H1 (cell line): ENCODE results near the gene ZC2HC1C. TPM values are rescaled to one million over a fixed set of nuclear protein-coding genes. Genes with fewer than 3 reads are reported as not detected.

ENCODE experiments used
- CTCF ChIA-PET: fragments of 300-600 bp; sonication (Branson Sonifier 250); formaldehyde crosslinking; loops from one replicate; lab custom pipeline; 2021; ENCODE audit not compliant: partially characterized antibody; lab: Charles Lee
- POLR2A ChIA-PET: fragments of 300-600 bp; sonication (Branson Sonifier 250); formaldehyde crosslinking; loops from one replicate; lab custom pipeline; 2021; ENCODE audit warnings: inconsistent platforms; ENCODE audit not compliant: partially characterized antibody; lab: Charles Lee
- DNase-seq, 2 experiments: peaks; one replicate each; pipeline versions ENCODE4 v3.0.0 to v3.0.0-alpha.2; 2010 to 2022; ENCODE audit warnings: low spot score in 2 of 2, low read depth in 1 of 2, mixed read lengths in 1 of 2
- FAIRE-seq: peaks from 2 replicates; lab custom pipeline; 2011; peaks lifted over from hg19 to GRCh38; lab: Jason Lieb, UNC
- H2AFZ ChIP-seq: 2 replicates; pipeline ENCODE4 v1.8.1; 2012; ENCODE audit warnings: low read length, inconsistent platforms
- H2AK5ac ChIP-seq: 2 replicates; pipeline ENCODE4 v1.6.1; 2013; ENCODE audit warnings: low read depth, low read length
- H2BK120ac ChIP-seq: replicated peaks from 2 replicates; pipeline ENCODE3; 2013; ENCODE audit warnings: low read depth, low read length, inconsistent platforms
- H2BK12ac ChIP-seq: 2 replicates; pipeline ENCODE4 v1.6.1; 2013; ENCODE audit warnings: low read depth, low read length
- H2BK15ac ChIP-seq: 2 replicates; pipeline ENCODE4 v1.6.1; 2013; ENCODE audit warnings: low read length
- H2BK20ac ChIP-seq: 2 replicates; pipeline ENCODE4 v1.6.1; 2013; ENCODE audit warnings: low read length
- H2BK5ac ChIP-seq: 2 replicates; pipeline ENCODE4 v1.6.1; 2013; ENCODE audit warnings: low read depth, low read length
- H3K14ac ChIP-seq: 2 replicates; pipeline ENCODE4 v1.6.1; 2013; ENCODE audit warnings: inconsistent platforms; ENCODE audit not compliant: insufficient read length
- H3K18ac ChIP-seq: 2 replicates; pipeline ENCODE4 v1.6.1; 2013; ENCODE audit warnings: low read length; ENCODE audit errors: extremely low read depth
- H3K23ac ChIP-seq: 2 replicates; pipeline ENCODE4 v1.6.1; 2013; ENCODE audit warnings: inconsistent platforms; ENCODE audit not compliant: insufficient read length
- H3K23me2 ChIP-seq: 2 replicates; pipeline ENCODE4 v1.6.1; 2013; ENCODE audit warnings: low read depth, low read length
- H3K27ac ChIP-seq: 2 replicates; pipeline ENCODE4 v1.6.1; 2011; ENCODE audit warnings: low read depth, low read length, inconsistent platforms
- H3K27me3 ChIP-seq, 4 experiments: replicated peaks in 1 of 4; 1 replicate in 1 of 4; 2 replicates in 3 of 4; pipeline versions ENCODE4 v1.6.1 to v1.8.1; 2011 to 2013; ENCODE audit warnings: low read length in 3 of 4, mild to moderate bottlenecking in 3 of 4, inconsistent platforms in 2 of 4, mixed read lengths in 2 of 4, moderate library complexity in 1 of 4; ENCODE audit not compliant: control insufficient read depth in 3 of 4, insufficient read depth in 3 of 4; ENCODE audit errors: extremely low read depth in 1 of 4
- H3K36me3 ChIP-seq, 4 experiments: 2 replicates each; pipeline versions ENCODE4 v1.6.1 to v1.8.1; 2011 to 2013; ENCODE audit warnings: mild to moderate bottlenecking in 4 of 4, low read length in 3 of 4, moderate library complexity in 2 of 4, control low read depth in 1 of 4, inconsistent platforms in 1 of 4; ENCODE audit not compliant: insufficient read depth in 4 of 4, control insufficient read depth in 2 of 4
- H3K4ac ChIP-seq: replicated peaks from 2 replicates; pipeline ENCODE3; 2013; ENCODE audit warnings: low read length, low read depth, mixed read lengths, inconsistent platforms; ENCODE audit not compliant: insufficient read length
- H3K4me1 ChIP-seq, 4 experiments: replicated peaks in 1 of 4; 1 replicate in 1 of 4; 2 replicates in 3 of 4; pipeline versions ENCODE4 v1.6.1 to v1.8.1; 2011 to 2013; ENCODE audit warnings: low read length in 3 of 4, inconsistent platforms in 2 of 4, mixed read lengths in 1 of 4; ENCODE audit not compliant: insufficient read depth in 4 of 4, control insufficient read depth in 3 of 4
- H3K4me2 ChIP-seq, 2 experiments: 2 replicates each; pipeline versions ENCODE4 v1.6.1 to v1.8.1; 2011 to 2013; ENCODE audit warnings: low read depth in 2 of 2, low read length in 2 of 2, control low read depth in 1 of 2, inconsistent platforms in 1 of 2, mild to moderate bottlenecking in 1 of 2; ENCODE audit not compliant: insufficient read depth in 1 of 2
- H3K4me3 ChIP-seq, 4 experiments: fragments of 200-600, 300-600 bp in 1 of 4; sonication (generic), shearing (Covaris generic), sonication (Bioruptor Twin) in 1 of 4; 2 replicates each; pipeline versions ENCODE4 v1.5.1 to v1.8.1; 2011 to 2016; ENCODE audit warnings: low read length in 4 of 4, low read depth in 3 of 4, control low read depth in 2 of 4, inconsistent platforms in 2 of 4, mild to moderate bottlenecking in 2 of 4, mixed read lengths in 1 of 4, moderate library complexity in 1 of 4; ENCODE audit not compliant: insufficient read depth in 2 of 4; ENCODE audit errors: extremely low read depth in 1 of 4
- H3K56ac ChIP-seq: replicated peaks from 2 replicates; pipeline ENCODE3; 2013; ENCODE audit warnings: low read depth, mild to moderate bottlenecking, mixed read lengths, low read length, inconsistent platforms; ENCODE audit not compliant: insufficient read length
- H3K79me1 ChIP-seq: 2 replicates; pipeline ENCODE4 v1.6.1; 2013; ENCODE audit warnings: low read depth, low read length, control low read depth
- H3K79me2 ChIP-seq, 2 experiments: 2 replicates each; pipeline versions ENCODE4 v1.6.1 to v1.8.1; 2012 to 2013; ENCODE audit warnings: low read length in 2 of 2, mild to moderate bottlenecking in 2 of 2, inconsistent platforms in 1 of 2; ENCODE audit not compliant: insufficient read depth in 2 of 2, control insufficient read depth in 1 of 2
- H3K9ac ChIP-seq, 4 experiments: replicated peaks in 1 of 4; 1 replicate in 1 of 4; 2 replicates in 3 of 4; pipeline versions ENCODE4 v1.6.1 to v1.8.1; 2011 to 2013; ENCODE audit warnings: low read depth in 3 of 4, low read length in 3 of 4, control low read depth in 2 of 4, mild to moderate bottlenecking in 2 of 4, moderate library complexity in 2 of 4, inconsistent platforms in 1 of 4; ENCODE audit errors: extremely low read depth in 1 of 4
- H3K9me3 ChIP-seq, 2 experiments: 2 replicates each; pipeline versions ENCODE4 v1.6.1 to v1.8.1; 2012 to 2013; ENCODE audit warnings: mild to moderate bottlenecking in 2 of 2, moderate library complexity in 2 of 2, control low read depth in 1 of 2, inconsistent platforms in 1 of 2, low read depth in 1 of 2, low read length in 1 of 2, mixed read lengths in 1 of 2; ENCODE audit not compliant: insufficient read depth in 2 of 2
- H4K20me1 ChIP-seq, 2 experiments: replicated peaks in 1 of 2; 2 replicates each; pipeline versions ENCODE3 to v1.8.1; 2011 to 2013; ENCODE audit warnings: inconsistent platforms in 2 of 2, low read length in 2 of 2, mild to moderate bottlenecking in 1 of 2; ENCODE audit not compliant: insufficient read depth in 2 of 2, control insufficient read depth in 1 of 2
- H4K5ac ChIP-seq: 2 replicates; pipeline ENCODE4 v1.6.1; 2013; ENCODE audit warnings: low read length, low read depth, mixed read lengths, inconsistent platforms; ENCODE audit not compliant: insufficient read length
- H4K8ac ChIP-seq: 2 replicates; pipeline ENCODE4 v1.8.0; 2013; ENCODE audit warnings: mild to moderate bottlenecking, moderate library complexity, low read length, inconsistent platforms; ENCODE audit not compliant: insufficient read depth; ENCODE audit errors: extremely low read depth
- H4K91ac ChIP-seq: replicated peaks from 2 replicates; pipeline ENCODE3; 2013; ENCODE audit warnings: low read length, mixed read lengths, inconsistent platforms; ENCODE audit not compliant: insufficient read length
- CHD1 ChIP-seq: IDR thresholded peaks from 2 replicates; pipeline ENCODE4 v1.6.1; 2012; ENCODE audit warnings: low read depth, low read length, improper control_type of control experiment
- EGR1 ChIP-seq: IDR thresholded peaks from 2 replicates; pipeline ENCODE4 v1.6.1; 2011; ENCODE audit warnings: low read depth, low read length, borderline replicate concordance
- EZH2 ChIP-seq: fragments of 200-600 bp; sonication (generic); IDR thresholded peaks from 2 replicates; pipeline ENCODE4 v1.7.1; 2012; ENCODE audit warnings: low read depth, mild to moderate bottlenecking, moderate library complexity, low read length, inconsistent platforms; ENCODE audit not compliant: severe bottlenecking
- HDAC2 ChIP-seq, 2 experiments: fragments of 300-600 bp in 1 of 2; sonication (generic) in 1 of 2; IDR thresholded peaks; 2 replicates each; pipeline ENCODE4 v1.6.1; 2011 to 2012; ENCODE audit warnings: low read depth in 2 of 2, low read length in 2 of 2, mild to moderate bottlenecking in 2 of 2, moderate library complexity in 2 of 2, borderline replicate concordance in 1 of 2, inconsistent platforms in 1 of 2
- JUND ChIP-seq: IDR thresholded peaks from 2 replicates; pipeline ENCODE4 v1.6.1; 2011; ENCODE audit warnings: mild to moderate bottlenecking, improper control_type of control experiment, low read length
- POLR2AphosphoS5 ChIP-seq: IDR thresholded peaks from 2 replicates; pipeline ENCODE4 v1.6.1; 2011; ENCODE audit warnings: low read depth, low read length
- RNF2 ChIP-seq: fragments of 200-900, 300-1000 bp; sonication (generic); IDR thresholded peaks from 2 replicates; pipeline ENCODE4 v1.7.1; 2016; ENCODE audit warnings: borderline replicate concordance, low read depth, mild to moderate bottlenecking, antibody characterized with exemption, low read length; ENCODE audit not compliant: poor library complexity, severe bottlenecking; ENCODE audit errors: missing control alignments
- TAF1 ChIP-seq: IDR thresholded peaks from 2 replicates; pipeline ENCODE4 v1.6.1; 2011; ENCODE audit warnings: mild to moderate bottlenecking, low read depth, low read length
- TEAD4 ChIP-seq: IDR thresholded peaks from 2 replicates; pipeline ENCODE4 v1.6.1; 2012; ENCODE audit warnings: low read depth, low read length, inconsistent platforms, mixed read lengths
- ZNF274 ChIP-seq: IDR thresholded peaks from 2 replicates; pipeline ENCODE4 v1.7.0; 2012; ENCODE audit warnings: low read length, borderline replicate concordance; ENCODE audit errors: extremely low read depth
- WGBS, 2 experiments: shearing (Covaris generic) in 1 of 2; methylation state at CpG; one replicate each; pipeline versions ENCODE4 v1.1.6 to v1.1.7; 2013 to 2015; ENCODE audit warnings: low lambda C conversion rate in 2 of 2, mixed read lengths in 2 of 2, inconsistent platforms in 1 of 2, low coverage in 1 of 2, missing lambda C conversion rate in 1 of 2; ENCODE audit not compliant: insufficient replicate concordance in 2 of 2, insufficient coverage in 1 of 2, insufficient read length in 1 of 2; ENCODE audit errors: extremely low coverage in 1 of 2, missing lambda C conversion rate in 1 of 2; 5-methylcytosine and 5-hydroxymethylcytosine counted together
- polyA plus RNA-seq, 7 experiments: library from polyadenylated mRNA; depleted of rRNA in 3 of 7; stranded (reverse) in 5 of 7; unstranded in 2 of 7; fragments of >200 nt in 5 of 7; fragments of 200-250 nt in 2 of 7; gene quantifications; 1 replicate in 5 of 7; 2 replicates in 1 of 7; 4 replicates in 1 of 7; pipeline versions ENCODE4 v1.2.1 to v1.2.3, GENCODE V29; 2011 to 2013; ENCODE audit warnings: missing spikeins in 2 of 7, mixed read lengths in 2 of 7
- total RNA-seq: library from RNA; stranded (reverse); fragmentation: NEBNext Ultra II Directional; extraction: Animal tissue kit (Norgen Biotek cat#: 25700); gene quantifications from 2 replicates; pipeline ENCODE4 v1.2.1, GENCODE V29; 2021
- TF ChIP-seq, protein P1 (sequence below): IDR thresholded peaks from 2 replicates; pipeline ENCODE4 v1.6.1; 2011; ENCODE audit warnings: low read depth, mild to moderate bottlenecking, low read length; ENCODE audit not compliant: insufficient read depth

The ZC2HC1C gene
- total and polyA plus RNA-seq, 2 of the 8 experiments (the other 6 are each of a cell fraction or from before 2014, with no cell fraction given): 0.57 to 1.2 TPM

DNA sequence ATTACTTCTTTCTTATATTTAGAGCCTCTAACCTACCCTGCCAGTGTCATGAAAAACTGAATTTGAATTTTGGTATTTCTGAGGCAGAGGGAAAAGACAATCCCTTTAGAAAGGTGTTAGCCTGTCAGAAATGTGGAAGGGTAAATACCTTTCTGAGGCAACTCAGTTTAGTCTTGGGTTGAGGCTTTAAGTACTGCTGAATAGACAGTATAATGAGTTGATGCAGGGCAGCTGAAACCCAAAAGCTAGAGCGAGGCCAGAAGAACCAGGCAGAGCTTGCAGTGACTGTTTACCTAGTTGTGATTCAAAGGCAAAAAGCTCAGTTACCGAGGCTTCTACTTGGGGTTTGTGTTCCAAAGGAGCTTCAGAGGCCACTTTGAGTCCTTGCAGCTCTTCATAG, 18.7 kb downstream of the ZC2HC1C start:
- Histone ChIP-seq H3K27ac (no peak overlapping the region), H3K79me1 (no peaks in the 10 kb centered on the region), H2BK20ac (no peak overlapping the region), H3K4me1 (no peaks in the 10 kb centered on the region; a peak in 2 of 7 replicates), H3K23me2 (no peaks in the 10 kb centered on the region), H3K27me3 (no peaks in the 10 kb centered on the region), H3K4ac (no peak overlapping the region), H3K14ac (no peak overlapping the region), H3K79me2 (no peaks in the 10 kb centered on the region), H4K5ac (no peak overlapping the region), H3K9ac (no peak overlapping the region), H2BK15ac (no peak overlapping the region), H4K8ac (no peak overlapping the region), H3K56ac (no peak overlapping the region), H4K20me1 (no peaks in the 10 kb centered on the region), H2AK5ac (no peak overlapping the region), H2BK5ac (no peak overlapping the region), H2BK12ac (no peak overlapping the region), H2AFZ (no peak overlapping the region), H3K4me2 (no peak overlapping the region), H3K36me3 (peaks cover 11 to 48% (median 31%) of the 10 kb centered on the region in 4 experiments), H2BK120ac (no peak overlapping the region), H3K9me3 (no peaks in the 10 kb centered on the region), H4K91ac (no peak overlapping the region), H3K4me3 (no peak overlapping the region), H3K18ac (no peak overlapping the region), H3K23ac (no peak overlapping the region)
- CTCF ChIA-PET: interaction anchor here (0.5 to 10.6 kb wide), 65 partner anchors 9 to 479 kb away, joined by 3 to 98 read pairs (median 6); partner anchors contain the start of genes ACYP1, MLH3, PROX2 and RPS6KL1
- DNase-seq (no peak), FAIRE-seq (no peak)
- POLR2A ChIA-PET: interaction anchor here (1.0 to 1.8 kb wide), 6 partner anchors 9 to 177 kb away, joined by 3 to 6 read pairs (median 4); partner anchors contain the start of gene ZC2HC1C
- TF ChIP-seq, protein P1, sequence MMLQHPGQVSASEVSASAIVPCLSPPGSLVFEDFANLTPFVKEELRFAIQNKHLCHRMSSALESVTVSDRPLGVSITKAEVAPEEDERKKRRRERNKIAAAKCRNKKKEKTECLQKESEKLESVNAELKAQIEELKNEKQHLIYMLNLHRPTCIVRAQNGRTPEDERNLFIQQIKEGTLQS: no peak
- TF ChIP-seq ZNF274 (no peak), TEAD4 (no peak), JUND (no peak), HDAC2 (IDR thresholded peaks at IDR 0.05; ENCODE audit: borderline replicate concordance in 1 of 2, low read depth in 2 of 2, low read length in 2 of 2) (no peak), EZH2 (no peak), TAF1 (no peak), EGR1 (no peak), POLR2AphosphoS5 (no peak), CHD1 (no peak), RNF2 (no peak)
- whole genome bisulfite sequencing, 2 experiments: 92% methylated on average over 2 of the region's 2 CpGs; no CpG with 5 or more reads in 1 of the 2 experiments
